ENCODE results near the gene TGFBR2. TPM values are rescaled to one million over a fixed set of nuclear protein-coding genes. Genes with fewer than 3 reads are reported as not detected.
A peak's percentile ranks its signal among the peaks of the same experiment; 100 is the strongest.

Gene TGFBR2
- total and polyA plus RNA-seq, 2 of the 13 experiments (the other 11 are each of a cell fraction or from before 2014, with no cell fraction given): 82.2 to 187 TPM

- TF ChIP-seq, protein P1, sequence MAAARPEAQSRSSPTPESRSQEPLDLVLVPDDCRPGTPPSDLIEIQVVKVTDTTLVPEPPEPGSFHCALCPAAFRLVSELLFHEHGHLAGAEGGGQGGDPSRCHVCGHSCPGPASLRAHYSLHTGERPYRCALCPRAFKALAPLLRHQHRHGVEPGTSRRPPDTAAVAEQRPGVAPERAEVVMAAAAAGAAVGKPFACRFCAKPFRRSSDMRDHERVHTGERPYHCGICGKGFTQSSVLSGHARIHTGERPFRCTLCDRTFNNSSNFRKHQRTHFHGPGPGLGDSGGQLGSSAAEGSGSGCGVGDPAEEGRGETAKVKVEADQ (CRISPR knock-in tag; IDR thresholded peaks at IDR 0.05; ENCODE audit: borderline replicate concordance): no peak
- TF ChIP-seq RBFOX2 (IDR thresholded peaks at IDR 0.05; ENCODE audit: low read depth, low read length): peak; percentile 100
- TF ChIP-seq MYNN (CRISPR knock-in tag; IDR thresholded peaks at IDR 0.05; ENCODE audit: low read depth): no peak
- TF ChIP-seq ZNF530 (CRISPR knock-in tag; IDR thresholded peaks at IDR 0.05; ENCODE audit: low read depth): no peak
- TF ChIP-seq PITX1 (CRISPR knock-in tag; IDR thresholded peaks at IDR 0.05): no peak
- TF ChIP-seq TEAD3 (CRISPR knock-in tag; optimal IDR thresholded peaks at IDR 0.05; ENCODE audit: borderline replicate concordance): peak; percentile 70
- TF ChIP-seq SMARCE1 (IDR thresholded peaks at IDR 0.05; ENCODE audit: borderline replicate concordance): no peak
- TF ChIP-seq SP140L (CRISPR knock-in tag; IDR thresholded peaks at IDR 0.05; ENCODE audit: borderline replicate concordance): no peak
- TF ChIP-seq NR1H2 (CRISPR knock-in tag; IDR thresholded peaks at IDR 0.05; ENCODE audit: borderline replicate concordance, low read depth): no peak
- no peak for TF ChIP-seq KMT2B (CRISPR knock-in tag; IDR thresholded peaks at IDR 0.05)
- peak; percentile 75 for TF ChIP-seq UBTF (CRISPR knock-in tag; IDR thresholded peaks at IDR 0.05)
- TF ChIP-seq ZNF383 (CRISPR knock-in tag; IDR thresholded peaks at IDR 0.05; ENCODE audit: borderline replicate concordance): no peak
- peak; percentile 73; the same call in 1 of the 2 replicates for TF ChIP-seq ZNF670 (CRISPR knock-in tag; IDR thresholded peaks at IDR 0.05; ENCODE audit: borderline replicate concordance)
- TF ChIP-seq ZXDC (CRISPR knock-in tag; IDR thresholded peaks at IDR 0.05): peak; percentile 84; the same call in 1 of the 2 replicates
- peak in 1 of 2 experiments; percentile 76; a peak in 1 of 4 replicates for TF ChIP-seq REST (IDR thresholded peaks at IDR 0.05; ENCODE audit: borderline replicate concordance in 1 of 2, low read depth in 1 of 2, low read length in 2 of 2)
- TF ChIP-seq ZNF101 (CRISPR knock-in tag; IDR thresholded peaks at IDR 0.05; ENCODE audit: borderline replicate concordance, low read depth): 0 out of 2 replicates have a peak, but pooled peaks have one; percentile 32
These were observed at the start of gene TGFBR2 (continued) for GRCh38 chr3:30606301-30607031.

Data from HepG2 (cell line).